ENCODE measurements around the gene NUDT1.
A peak's percentile ranks its signal among the peaks of the same experiment; 100 is the strongest.

NUDT1 gene

GRCh38 chr7:2243458-2243857, 1.4 kb downstream of the NUDT1 start:
- DNase-seq: no peak
- in situ Hi-C loops (cut with MboI; ENCODE audit: low pct_unique_long_range_greater_than_20kb, low sequenced_read_pairs): no loop called here

GRCh38 chr7:2244404-2244995, 2.5 kb downstream of the NUDT1 start:
- no peak for DNase-seq
- in situ Hi-C loops (cut with MboI; ENCODE audit: low pct_unique_long_range_greater_than_20kb, low sequenced_read_pairs): no loop called here

- peak; percentile 80 for DNase-seq
Measured at GRCh38 chr7:2245883-2246675, 4.1 kb downstream of the NUDT1 start.

GRCh38 chr7:2247141-2247995, 5.3 kb downstream of the NUDT1 start:
- in situ Hi-C loops (cut with MboI; ENCODE audit: low pct_unique_long_range_greater_than_20kb, low sequenced_read_pairs): no loop called here
- DNase-seq: peak; percentile 29

More at GRCh38 chr7:2245883-2246675, 4.1 kb downstream of the NUDT1 start:
- in situ Hi-C loops (cut with MboI; ENCODE audit: low pct_unique_long_range_greater_than_20kb, low sequenced_read_pairs): no loop called here

- peak; percentile 91 for DNase-seq
- in situ Hi-C loops (cut with MboI; ENCODE audit: low pct_unique_long_range_greater_than_20kb, low sequenced_read_pairs): no loop called here
Measured at GRCh38 chr7:2248984-2249694, 7.1 kb downstream of the NUDT1 start.

- in situ Hi-C loops (cut with MboI; ENCODE audit: low pct_unique_long_range_greater_than_20kb, low sequenced_read_pairs): no loop called here
- no peak for DNase-seq
Measured at GRCh38 chr7:2249744-2250323, 7.8 kb downstream of the NUDT1 start.

GRCh38 chr7:2251381-2251780, 9.4 kb downstream of the NUDT1 start:
- in situ Hi-C loops (cut with MboI; ENCODE audit: low pct_unique_long_range_greater_than_20kb, low sequenced_read_pairs): no loop called here
- no peak for DNase-seq

GRCh38 chr7:2251841-2252771, 10.1 kb downstream of the NUDT1 start:
- in situ Hi-C loops (cut with MboI; ENCODE audit: low pct_unique_long_range_greater_than_20kb, low sequenced_read_pairs): no loop called here
- DNase-seq: no peak

GRCh38 chr7:2253021-2253420, 11.0 kb downstream of the NUDT1 start:
- in situ Hi-C loops (cut with MboI; ENCODE audit: low pct_unique_long_range_greater_than_20kb, low sequenced_read_pairs): no loop called here
- DNase-seq: no peak

GRCh38 chr7:2253525-2254244, 11.7 kb downstream of the NUDT1 start:
- in situ Hi-C loops (cut with MboI; ENCODE audit: low pct_unique_long_range_greater_than_20kb, low sequenced_read_pairs): no loop called here
- DNase-seq: no peak

- in situ Hi-C loops (cut with MboI; ENCODE audit: low pct_unique_long_range_greater_than_20kb, low sequenced_read_pairs): no loop called here
- DNase-seq: no peak
Measured at GRCh38 chr7:2254429-2255144, 12.6 kb downstream of the NUDT1 start.

GRCh38 chr7:2255145-2256139, 13.4 kb downstream of the NUDT1 start:
- no peak for DNase-seq
- in situ Hi-C loops (cut with MboI; ENCODE audit: low pct_unique_long_range_greater_than_20kb, low sequenced_read_pairs): no loop called here

- DNase-seq: no peak
- in situ Hi-C loops (cut with MboI; ENCODE audit: low pct_unique_long_range_greater_than_20kb, low sequenced_read_pairs): no loop called here
Measured at GRCh38 chr7:2256306-2257045, 14.4 kb downstream of the NUDT1 start.

GRCh38 chr7:2257046-2257551, 15.1 kb downstream of the NUDT1 start:
- in situ Hi-C loops (cut with MboI; ENCODE audit: low pct_unique_long_range_greater_than_20kb, low sequenced_read_pairs): no loop called here
- DNase-seq: no peak

- in situ Hi-C loops (cut with MboI; ENCODE audit: low pct_unique_long_range_greater_than_20kb, low sequenced_read_pairs): no loop called here
- no peak for DNase-seq
Measured at GRCh38 chr7:2257651-2258050, 15.6 kb downstream of the NUDT1 start.
